Measurements from ENCODE around the gene TOE1. TPM values are rescaled to one million over a fixed set of nuclear protein-coding genes. Genes with fewer than 3 reads are reported as not detected.

The TOE1 gene
- total RNA-seq, 1 experiment from 2014 or later: 13.3 TPM

- POLR2A ChIA-PET: interaction anchor here (0.5 kb wide), 1 partner anchor 23 kb away, joined by 3 read pairs; no protein-coding TSS in a partner anchor
- Mint-ChIP-seq H3K4me3 (ENCODE audit: unreplicated experiment) (no peak overlapping the region), H3K27me3 (ENCODE audit: insufficient read depth, unreplicated experiment) (no peaks in the 10 kb centered on the region), H3K27ac (ENCODE audit: low read depth, unreplicated experiment) (no peak overlapping the region), H3K36me3 (ENCODE audit: insufficient read depth, unreplicated experiment) (no peaks in the 10 kb centered on the region), H3K9me3 (ENCODE audit: unreplicated experiment) (no peaks in the 10 kb centered on the region), H3K4me1 (ENCODE audit: insufficient read depth, unreplicated experiment) (peaks cover 6% of the 10 kb centered on the region)
- no peak for DNase-seq (ENCODE audit: unreplicated experiment)
- no TSS peak for BruUV-seq (replicated peaks)
- no peak for TF ChIP-seq CTCF (IDR thresholded peaks at IDR 0.05; ENCODE audit: unreplicated experiment)
- CTCF ChIA-PET: interaction anchor here (0.6 to 1.4 kb wide), 3 partner anchors 16 to 560 kb away, joined by 3 to 4 read pairs (median 3); no protein-coding TSS in a partner anchor
- intact Hi-C loops (cut with micrococcal nuclease): no loop called here
These were observed 39.6 kb downstream of the TOE1 start for GRCh38 chr1:45379524-45379923.

- Mint-ChIP-seq H3K27me3 (ENCODE audit: insufficient read depth, unreplicated experiment) (no peaks in the 10 kb centered on the region), H3K36me3 (ENCODE audit: insufficient read depth, unreplicated experiment) (no peaks in the 10 kb centered on the region), H3K4me1 (ENCODE audit: insufficient read depth, unreplicated experiment) (peaks cover 6% of the 10 kb centered on the region), H3K4me3 (ENCODE audit: unreplicated experiment) (no peak overlapping the region), H3K9me3 (ENCODE audit: unreplicated experiment) (no peaks in the 10 kb centered on the region), H3K27ac (ENCODE audit: low read depth, unreplicated experiment) (no peak overlapping the region)
- TF ChIP-seq CTCF (IDR thresholded peaks at IDR 0.05; ENCODE audit: unreplicated experiment): no peak
- DNase-seq (ENCODE audit: unreplicated experiment): no peak
- intact Hi-C loops (cut with micrococcal nuclease): no loop called here
- BruUV-seq (replicated peaks): no TSS peak
- POLR2A ChIA-PET: no interaction called here
- CTCF ChIA-PET: interaction anchor here (1.4 kb wide), 1 partner anchor 15 kb away, joined by 3 read pairs; no protein-coding TSS in a partner anchor
These were observed 40.2 kb downstream of the TOE1 start for GRCh38 chr1:45380125-45380524.

- CTCF ChIA-PET: no interaction called here
- BruUV-seq (replicated peaks): no TSS peak
- Mint-ChIP-seq H3K27me3 (ENCODE audit: insufficient read depth, unreplicated experiment) (no peaks in the 10 kb centered on the region), H3K36me3 (ENCODE audit: insufficient read depth, unreplicated experiment) (no peaks in the 10 kb centered on the region), H3K4me1 (ENCODE audit: insufficient read depth, unreplicated experiment) (peaks cover 6% of the 10 kb centered on the region), H3K27ac (ENCODE audit: low read depth, unreplicated experiment) (no peak overlapping the region), H3K4me3 (ENCODE audit: unreplicated experiment) (no peak overlapping the region), H3K9me3 (ENCODE audit: unreplicated experiment) (no peaks in the 10 kb centered on the region)
- intact Hi-C loops (cut with micrococcal nuclease): no loop called here
- no peak for TF ChIP-seq CTCF (IDR thresholded peaks at IDR 0.05; ENCODE audit: unreplicated experiment)
- DNase-seq (ENCODE audit: unreplicated experiment): no peak
- POLR2A ChIA-PET: no interaction called here
These were observed 40.8 kb downstream of the TOE1 start for GRCh38 chr1:45380730-45381129.

- no TSS peak for BruUV-seq (replicated peaks)
- H3K4me3 Mint-ChIP-seq (ENCODE audit: unreplicated experiment): no peak overlapping the region
- no peaks in the 10 kb centered on the region for H3K9me3 Mint-ChIP-seq (ENCODE audit: unreplicated experiment)
- DNase-seq (ENCODE audit: unreplicated experiment): peak; percentile 42
- no peaks in the 10 kb centered on the region for H3K27me3 Mint-ChIP-seq (ENCODE audit: insufficient read depth, unreplicated experiment)
- POLR2A ChIA-PET: interaction anchor here (0.6 kb wide), 1 partner anchor 818 kb away, joined by 3 read pairs; no protein-coding TSS in a partner anchor
- intact Hi-C loops (cut with micrococcal nuclease): no loop called here
- no peak overlapping the region for H3K27ac Mint-ChIP-seq (ENCODE audit: low read depth, unreplicated experiment)
- CTCF ChIA-PET: interaction anchor here (0.7 kb wide), 2 partner anchors 27 to 125 kb away, joined by 3 read pairs; no protein-coding TSS in a partner anchor
- peaks cover 6% of the 10 kb centered on the region for H3K4me1 Mint-ChIP-seq (ENCODE audit: insufficient read depth, unreplicated experiment)
- no peak for TF ChIP-seq CTCF (IDR thresholded peaks at IDR 0.05; ENCODE audit: unreplicated experiment)
- H3K36me3 Mint-ChIP-seq (ENCODE audit: insufficient read depth, unreplicated experiment): no peaks in the 10 kb centered on the region
These were observed 41.3 kb downstream of the TOE1 start for GRCh38 chr1:45381243-45381642.
